Psoas muscle (tissue), 8 donors: ENCODE data around the gene IL1R2. TPM values are rescaled to one million over a fixed set of nuclear protein-coding genes. Genes with fewer than 3 reads are reported as not detected.
"Not testable (repeated sequence)": the region's sequence is repeated elsewhere in the genome, so short reads cannot be mapped to it uniquely, and the experiment has no call there.

Experiments used
- ATAC-seq, 4 donors: fragments of 200-7000 bp; cut with Tn5 transposase; one replicate each; pipeline ENCODE4 v1.9.1; 2020; ENCODE audit warnings: moderate library complexity in 3 of 4, mild to moderate bottlenecking in 2 of 4
- DNase-seq, 2 donors: peaks; one replicate each; pipeline ENCODE4 v3.0.0-alpha.2; 2020
- H3K27ac ChIP-seq: fragments of 200-600 bp; one replicate; pipeline ENCODE4 v1.8.0; 2022
- H3K27me3 ChIP-seq, 3 donors: fragments of 200-600 bp in 1 of 3; one replicate each; pipeline versions ENCODE4 v1.6.1 to v1.8.0; 2013 to 2022; ENCODE audit warnings: low read length in 2 of 3, mild to moderate bottlenecking in 2 of 3, moderate library complexity in 1 of 3; ENCODE audit not compliant: insufficient read depth in 3 of 3
- H3K36me3 ChIP-seq, 2 donors: fragments of 200-600 bp in 1 of 2; one replicate each; pipeline versions ENCODE4 v1.6.1 to v1.8.0; 2013 to 2022; ENCODE audit warnings: low read depth in 1 of 2, mild to moderate bottlenecking in 1 of 2, moderate library complexity in 1 of 2; ENCODE audit not compliant: insufficient read depth in 1 of 2
- H3K4me1 ChIP-seq: fragments of 200-600 bp; one replicate; pipeline ENCODE4 v1.8.0; 2022
- H3K4me3 ChIP-seq: fragments of 200-600 bp; one replicate; pipeline ENCODE4 v1.8.0; 2022; ENCODE audit warnings: mild to moderate bottlenecking
- H3K9me3 ChIP-seq: fragments of 200-600 bp; one replicate; pipeline ENCODE4 v1.8.0; 2022
- CTCF ChIP-seq: fragments of 200-600 bp; IDR thresholded peaks from one replicate; pipeline ENCODE4 v1.8.0; 2022; ENCODE audit warnings: antibody characterized with exemption
- WGBS, 3 donors: extraction: QIAGEN DNeasy Blood & Tissue Kit; methylation state at CpG; one replicate each; pipeline versions ENCODE4 v1.1.6 to v1.1.7; 2013; 5-methylcytosine and 5-hydroxymethylcytosine counted together
- intact Hi-C, 2 donors: fragments of 100-400 bp; cut with DNase I; formaldehyde crosslinking; loops; one replicate each; pipeline versions ENCODE4 v1.11.0 to v1.14.2; 2022
- polyA plus RNA-seq, 3 donors: library from polyadenylated mRNA; stranded (reverse); fragments of 200-250 nt; gene quantifications; one replicate each; pipeline ENCODE4 v1.2.3, GENCODE V29; 2013
- total RNA-seq, 4 donors: library from RNA; stranded (reverse); fragmentation: NEBNext Ultra II Directional in 2 of 4; extraction: Animal tissue kit (Norgen Biotek cat#: 25700) in 2 of 4; gene quantifications; one replicate each; pipeline versions ENCODE4 v1.2.1 to v1.2.4, GENCODE V29; 2021 to 2023
- donor health status: healthy with polysubstance abuse.
- donor health status: DM: no; HTN: no; CAD: no; lungs with moderate emphysema.
- donor health status: Bipolar disorder and iron deficiency.
- donor health status: healthy.
- donor health status: DM: yes; HTN: yes; CAD: no.
- donor health status: DM: no; HTN: no; CAD: no.
- donor health status: DM: no; HTN: no; CAD: no.
- donor health status: DM: yes; HTN: yes; CAD: no.

IL1R2 gene
- total and polyA plus RNA-seq, 7 donors, result 0.41 to 3.4 (median 1.3) TPM

- no peak for TF ChIP-seq CTCF
- Histone ChIP-seq H3K27ac (peak overlapping the region; percentile 95), H3K4me1 (peaks cover 68% of the 10 kb centered on the region), H3K36me3 (no peaks in the 10 kb centered on the region), H3K9me3 (peaks cover 3% of the 10 kb centered on the region), H3K27me3 (no peaks in the 10 kb centered on the region), H3K4me3 (no peak overlapping the region)
- peak; percentile 1 to 56 (median 38) for ATAC-seq
- intact Hi-C loops, result loop anchor here (5.0 kb wide), 1 partner anchor 36 kb away; no protein-coding TSS in a partner anchor
- 29 to 36% (median 34%) methylated on average over 6 of the region's 6 CpGs for WGBS, 3 donors
- no peak for DNase-seq
Observed at GRCh38 chr2:102066554-102066953, 74.8 kb downstream of the IL1R2 start.

GRCh38 chr2:102068126-102068525, 76.4 kb downstream of the IL1R2 start:
- H3K27ac ChIP-seq, ATAC-seq, H3K4me3 ChIP-seq, H3K36me3 ChIP-seq, H3K9me3 ChIP-seq, H3K27me3 ChIP-seq, DNase-seq: not testable (repeated sequence)
- intact Hi-C loops, result loop anchor here (5.0 kb wide), 1 partner anchor 34 kb away; no protein-coding TSS in a partner anchor
- H3K4me1 ChIP-seq, result peaks cover 62% of the 10 kb centered on the region

GRCh38 chr2:102069311-102069974, 77.7 kb downstream of the IL1R2 start:
- H3K36me3 ChIP-seq, result no peaks in the 10 kb centered on the region
- WGBS, 3 donors, result 93 to 96% (median 94%) methylated on average over 8 of the region's 8 CpGs
- no peak for ATAC-seq
- intact Hi-C loops, result loop anchor here (5.0 kb wide), 1 partner anchor 33 kb away; no protein-coding TSS in a partner anchor
- no peak overlapping the region for H3K4me3 ChIP-seq
- peaks cover 3% of the 10 kb centered on the region for H3K9me3 ChIP-seq
- H3K27me3 ChIP-seq, result no peaks in the 10 kb centered on the region
- no peak for DNase-seq
- no peak for TF ChIP-seq CTCF
- peaks cover 49% of the 10 kb centered on the region for H3K4me1 ChIP-seq
- H3K27ac ChIP-seq, result peak overlapping the region; percentile 95

- H3K4me1 ChIP-seq, result peaks cover 42% of the 10 kb centered on the region
- WGBS, 3 donors, result 11 to 12% (median 11%) methylated on average over 8 of the region's 8 CpGs
- ATAC-seq (peak; percentile 85 to 95 (median 91)), DNase-seq (peak; percentile 90 to 96)
- intact Hi-C loops, result loop anchor here in 1 of 2 donors (2.0 kb wide), 1 partner anchor 73 kb away; the partner anchor contains the start of gene IL1R1
- H3K4me3 ChIP-seq, result peak overlapping the region; percentile 66
- H3K9me3 ChIP-seq, result peaks cover 3% of the 10 kb centered on the region
- TF ChIP-seq CTCF, result no peak
- H3K27ac ChIP-seq, result peak overlapping the region; percentile 95
- H3K27me3 ChIP-seq, result no peaks in the 10 kb centered on the region
- H3K36me3 ChIP-seq, result no peaks in the 10 kb centered on the region
Observed at GRCh38 chr2:102070058-102070642, 78.4 kb downstream of the IL1R2 start.

- ATAC-seq (no peak), DNase-seq (no peak)
- intact Hi-C loops, result no loop called here
- Histone ChIP-seq H3K4me1 (peaks cover 21% of the 10 kb centered on the region), H3K27me3 (no peaks in the 10 kb centered on the region), H3K4me3 (peak overlapping the region; percentile 66), H3K36me3 (no peaks in the 10 kb centered on the region), H3K27ac (no peak overlapping the region), H3K9me3 (no peaks in the 10 kb centered on the region)
- WGBS, 3 donors, result 87 to 95% (median 90%) methylated on average over 5 of the region's 5 CpGs
- TF ChIP-seq CTCF, result no peak
Observed at GRCh38 chr2:102072741-102073140, 81.0 kb downstream of the IL1R2 start.
